ENCODE data around the gene ANO1.

The ANO1 gene

DNA sequence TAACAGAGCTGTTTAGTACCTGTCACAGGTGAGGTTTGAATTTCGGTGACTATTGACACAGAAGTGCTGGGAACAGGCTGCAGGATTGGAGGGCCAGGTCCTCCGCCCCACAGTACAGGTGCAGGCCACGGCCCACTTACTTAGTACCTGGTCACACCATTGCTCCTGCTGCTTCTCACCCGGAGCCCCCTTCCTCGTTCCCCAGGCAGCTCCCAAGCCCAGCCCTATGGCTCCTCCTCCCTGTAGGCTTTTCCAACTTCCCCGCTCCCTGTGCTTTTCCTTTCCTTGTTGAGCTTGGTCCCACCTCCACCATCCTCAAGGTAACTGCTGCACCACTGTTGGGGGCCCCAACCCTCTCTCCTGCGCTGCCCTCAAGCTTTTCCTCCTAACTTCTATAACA, 27.9 kb upstream of the ANO1 start:
- DNase-seq (ENCODE audit: low read depth): no peak

DNA sequence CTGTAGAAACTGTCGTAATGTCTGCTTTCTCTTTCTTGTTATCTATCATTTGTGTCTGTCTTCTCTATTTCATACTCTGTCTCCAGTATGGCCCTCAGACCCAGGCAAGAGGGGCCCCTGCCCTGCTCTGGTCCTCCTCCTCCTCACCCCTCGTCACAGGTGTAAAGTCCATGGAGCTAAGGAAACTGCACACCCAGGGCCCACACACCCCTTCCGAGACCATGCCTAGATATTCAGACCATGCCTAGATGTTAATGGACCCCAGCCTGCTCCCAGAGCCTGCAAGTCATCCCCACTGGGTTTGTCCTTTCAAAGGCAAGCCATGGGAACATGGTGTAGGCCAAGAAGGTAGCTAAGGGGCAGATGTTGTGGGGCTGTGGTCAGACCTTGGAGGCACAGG, 24.1 kb upstream of the ANO1 start:
- no peak for DNase-seq (ENCODE audit: low read depth)

DNA sequence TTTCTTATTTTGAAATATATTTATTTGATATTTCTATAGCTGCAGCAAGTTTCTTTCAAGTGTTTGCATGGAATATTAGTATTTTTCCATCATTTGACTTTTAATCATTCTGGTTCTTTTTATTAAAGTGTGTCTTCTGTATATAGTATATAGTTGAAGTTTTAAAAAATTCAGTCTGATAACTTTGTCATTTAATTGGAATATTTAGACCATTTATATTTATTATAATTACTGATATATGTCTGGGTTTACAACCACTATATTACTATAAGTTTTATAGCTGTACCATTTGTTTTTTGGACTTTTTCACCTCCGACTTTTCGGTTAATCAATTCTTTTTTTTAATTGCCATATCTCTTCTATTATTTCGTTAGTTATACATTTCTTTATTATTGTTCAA, 22.7 kb upstream of the ANO1 start:
- no peak for DNase-seq (ENCODE audit: low read depth)

DNA sequence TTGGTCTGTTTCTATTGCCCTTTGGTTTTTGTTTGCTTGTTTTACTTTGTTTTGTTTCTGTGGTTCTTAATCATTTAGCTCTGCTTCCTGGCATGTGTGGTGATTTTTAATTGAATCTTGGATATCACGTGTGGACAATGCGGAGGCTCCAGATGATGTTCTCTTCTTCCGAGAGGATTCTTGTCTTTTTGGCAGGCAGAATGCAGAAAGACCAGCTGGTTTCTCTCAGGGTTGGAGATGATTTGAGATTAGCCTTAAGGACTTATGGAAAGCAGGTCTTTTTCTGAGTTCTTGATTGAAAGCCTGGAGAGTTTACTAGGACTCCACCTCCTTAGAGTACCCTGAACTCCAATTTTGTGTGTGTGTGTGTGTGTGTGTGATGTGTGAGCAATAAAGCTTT, 21.0 kb upstream of the ANO1 start:
- no peak for DNase-seq (ENCODE audit: low read depth)

DNA sequence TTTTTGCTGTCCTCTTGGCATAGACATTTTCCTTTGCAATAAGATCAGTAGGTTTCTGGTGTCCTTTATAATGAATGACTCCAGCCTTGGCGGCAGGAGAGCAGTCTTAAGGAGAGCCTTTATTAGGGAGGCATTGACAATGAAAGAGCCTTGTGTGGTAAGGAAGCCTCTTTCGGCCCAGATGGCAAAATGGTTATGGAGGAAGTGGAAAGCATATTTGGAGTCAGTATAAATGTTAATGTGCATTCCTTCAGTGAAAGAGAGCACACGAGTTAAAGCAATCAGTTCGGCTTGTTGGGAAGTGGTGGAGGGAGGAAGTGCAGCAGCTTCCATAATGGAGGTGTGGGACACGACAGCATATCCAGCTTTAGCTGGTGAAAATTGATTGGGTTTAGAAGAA, 18.1 kb upstream of the ANO1 start:
- DNase-seq (ENCODE audit: low read depth): no peak

DNA sequence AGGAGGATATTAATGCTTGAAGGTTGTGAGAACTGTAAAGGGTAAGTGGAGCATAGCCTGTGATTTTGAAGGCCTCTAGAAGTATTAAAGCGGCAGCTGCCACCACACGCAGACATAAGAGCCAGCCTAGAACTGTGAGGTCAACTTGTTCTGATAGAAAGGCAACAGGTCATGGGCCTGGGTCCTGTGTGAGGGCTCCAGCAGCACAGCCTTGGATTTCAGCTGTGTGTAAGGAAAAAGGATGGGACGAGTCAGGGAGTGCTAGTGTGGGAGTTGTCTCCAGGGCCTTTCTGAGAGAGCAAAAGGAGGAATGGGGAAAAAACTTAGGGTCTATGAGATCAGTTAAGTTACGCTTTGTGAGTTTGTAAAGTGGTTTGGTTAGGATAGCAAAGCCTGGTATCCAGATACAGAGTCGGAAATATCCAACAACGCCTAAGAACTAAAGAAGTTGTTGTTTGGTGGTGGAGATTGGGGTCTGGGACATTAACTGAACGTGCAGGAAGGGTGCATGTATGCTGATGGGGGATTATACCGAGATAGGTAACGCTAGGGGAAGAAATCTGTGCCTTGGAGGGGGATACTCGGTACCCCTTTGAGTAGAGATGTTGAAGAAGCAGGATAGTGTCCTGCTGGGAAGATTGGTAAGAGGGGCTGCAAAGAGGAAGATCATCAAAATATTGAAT, 17.4 kb upstream of the ANO1 start:
- no peak for DNase-seq (ENCODE audit: low read depth)

DNA sequence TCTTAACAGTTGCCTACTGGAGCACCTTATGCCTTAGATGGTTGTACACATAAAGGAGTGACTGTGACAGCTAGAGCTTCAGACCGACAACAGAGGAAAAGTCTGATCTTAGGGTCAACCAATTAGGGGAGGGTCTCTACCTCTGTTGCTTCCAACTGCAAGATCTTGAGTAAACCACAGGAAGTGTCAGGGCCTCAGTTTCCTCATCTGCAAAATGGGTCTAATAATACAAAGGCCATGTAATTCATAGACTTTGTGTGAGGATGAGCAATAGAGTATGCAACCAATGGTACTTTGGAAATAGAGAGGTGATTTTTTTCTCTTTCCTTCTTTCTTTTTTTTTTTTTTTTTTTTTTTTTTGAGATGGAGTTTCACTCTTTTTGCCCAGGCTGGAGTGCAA, 16.4 kb upstream of the ANO1 start:
- DNase-seq (ENCODE audit: low read depth): no peak

DNA sequence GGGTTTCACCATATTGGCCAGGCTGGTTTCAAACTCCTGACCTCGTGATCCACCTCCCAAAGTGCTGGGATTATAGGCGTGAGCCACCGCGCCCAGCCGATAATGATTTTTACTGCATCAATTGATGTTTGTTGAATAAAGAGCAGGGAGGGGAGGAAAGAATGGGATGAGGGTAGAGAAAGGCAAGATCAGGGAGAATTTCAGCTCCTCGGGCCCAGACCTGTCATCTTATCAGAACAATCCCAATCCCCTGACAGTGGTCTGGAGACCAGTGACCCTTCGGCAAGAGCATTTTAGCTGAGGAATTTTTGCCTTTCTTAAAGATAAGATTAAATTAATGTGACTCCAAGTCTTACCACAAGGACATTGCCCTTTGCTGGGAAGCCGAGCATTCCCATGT, 15.0 kb upstream of the ANO1 start:
- no peak for DNase-seq (ENCODE audit: low read depth)

DNA sequence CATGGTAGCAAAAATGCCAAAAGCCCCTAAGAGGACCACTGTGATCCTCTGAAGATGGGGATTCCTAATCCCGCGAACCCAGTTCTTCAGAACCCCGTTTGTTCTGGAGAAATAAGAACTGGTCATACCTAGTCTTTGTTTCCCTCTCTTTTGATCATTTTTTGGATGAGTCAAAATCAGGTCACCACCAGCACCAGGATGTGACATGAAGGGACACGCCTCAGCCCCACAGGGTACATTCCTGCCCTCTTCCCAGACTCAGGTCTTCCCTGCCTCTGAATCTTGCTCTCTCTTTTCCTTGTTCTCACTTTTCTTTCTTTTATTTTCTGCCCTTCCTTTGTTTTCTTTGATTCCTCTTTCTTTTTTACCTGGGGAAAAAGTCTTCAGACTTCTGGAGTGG, 14.6 kb upstream of the ANO1 start:
- DNase-seq (ENCODE audit: low read depth): no peak

DNA sequence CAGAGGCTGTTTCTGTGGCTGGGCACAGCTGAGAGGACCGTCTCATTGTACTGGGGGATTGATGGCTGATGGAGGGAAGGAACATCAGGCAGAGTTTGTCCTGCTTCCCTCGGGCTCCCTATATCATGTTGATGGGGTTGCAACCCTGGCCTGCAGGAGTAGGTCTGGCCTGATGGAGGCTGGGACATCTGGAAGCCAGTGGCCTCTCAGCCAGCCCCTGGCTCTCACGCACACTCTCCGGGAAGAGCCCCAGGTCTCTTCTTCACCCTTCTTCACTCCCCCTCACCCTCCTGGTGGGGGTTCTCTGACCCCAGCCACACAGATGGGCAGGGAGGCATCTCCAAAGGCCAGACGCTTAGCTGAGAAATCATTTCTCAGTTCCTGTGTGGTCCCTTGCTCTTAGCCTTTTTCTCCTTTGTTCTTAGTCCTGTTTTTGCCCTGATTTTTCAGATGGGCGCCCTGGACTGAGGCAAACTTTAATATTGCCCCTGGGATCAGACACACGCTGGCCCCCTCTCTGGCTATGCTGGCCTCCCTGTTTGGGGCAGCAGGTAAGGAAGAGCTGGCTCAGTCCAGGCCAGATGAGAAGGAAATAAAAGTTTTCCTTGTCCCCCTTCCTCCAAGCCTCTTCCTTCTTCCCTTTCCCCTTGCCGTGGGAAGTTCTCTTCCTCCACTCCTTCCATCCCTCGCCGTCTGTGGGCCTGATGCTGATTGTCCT, 13.9 kb upstream of the ANO1 start:
- DNase-seq (ENCODE audit: low read depth): no peak

DNA sequence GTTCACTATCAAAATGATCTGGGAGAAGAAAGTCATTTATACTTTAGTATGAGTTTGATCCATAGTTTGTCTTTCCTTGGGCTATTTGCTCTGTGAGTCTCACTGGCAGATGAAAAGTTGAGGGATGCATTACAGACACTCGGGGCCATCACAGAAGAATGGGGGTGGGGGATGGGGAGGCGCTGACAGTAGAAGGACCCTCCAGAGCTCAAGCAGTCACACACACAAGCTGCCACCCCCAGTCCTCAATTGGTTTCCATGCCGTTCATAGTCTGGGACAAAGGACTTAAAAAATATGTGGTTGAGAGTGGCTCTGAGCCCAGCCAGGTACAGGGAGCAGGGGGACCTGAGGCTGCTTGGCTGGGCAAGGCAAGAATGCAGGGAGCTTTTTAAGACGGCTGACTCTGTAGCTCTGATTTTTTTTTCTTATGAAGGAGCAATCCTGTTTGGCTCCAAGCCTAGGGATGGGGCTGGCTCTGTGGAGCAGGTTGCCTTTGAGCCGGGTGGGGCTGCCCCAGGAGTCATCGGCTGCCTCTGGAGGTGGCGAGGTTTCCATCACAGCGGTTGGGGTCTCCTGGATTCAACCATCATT, 13.3 kb upstream of the ANO1 start:
- DNase-seq (ENCODE audit: low read depth): no peak

DNA sequence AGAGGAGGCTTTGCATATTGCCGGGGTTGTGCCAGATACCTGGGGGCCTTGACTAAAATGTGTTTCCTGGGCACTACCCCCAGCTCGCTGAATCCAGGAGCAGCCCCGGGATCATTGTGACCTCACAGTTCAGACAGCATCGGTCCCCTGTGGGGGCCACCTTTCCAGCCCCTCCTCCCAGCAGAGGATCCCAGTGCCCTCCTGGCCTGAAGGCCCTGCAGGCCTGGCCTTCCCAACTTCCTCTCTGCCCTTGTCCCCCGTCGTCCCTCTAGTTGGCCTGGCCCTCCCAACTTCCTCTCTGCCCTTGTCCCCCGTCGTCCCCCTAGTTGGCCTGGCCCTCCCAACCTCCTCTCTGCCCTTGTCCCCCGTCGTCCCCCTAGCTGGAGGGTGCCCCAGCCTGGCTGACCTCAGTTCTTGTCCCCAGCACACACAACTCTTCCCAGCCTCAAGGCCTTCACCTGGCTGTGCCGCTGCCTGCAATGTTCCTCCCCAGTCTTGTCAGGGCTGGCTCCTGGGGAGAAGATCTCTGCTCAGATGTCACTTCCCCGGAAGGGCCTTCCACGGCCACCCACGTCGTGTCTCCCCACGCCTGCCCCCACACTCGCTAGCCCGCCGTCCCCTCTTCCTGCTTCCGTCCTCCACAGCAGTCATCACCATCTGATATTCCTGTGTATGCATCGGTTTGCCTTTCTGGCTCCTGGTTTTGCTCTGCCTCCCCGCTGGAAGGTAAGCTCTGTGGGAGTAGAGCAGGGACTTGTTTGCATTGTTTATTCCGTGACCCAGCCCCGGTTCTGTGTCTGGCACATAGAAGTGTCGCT, 12.6 kb upstream of the ANO1 start:
- DNase-seq (ENCODE audit: low read depth): no peak

DNA sequence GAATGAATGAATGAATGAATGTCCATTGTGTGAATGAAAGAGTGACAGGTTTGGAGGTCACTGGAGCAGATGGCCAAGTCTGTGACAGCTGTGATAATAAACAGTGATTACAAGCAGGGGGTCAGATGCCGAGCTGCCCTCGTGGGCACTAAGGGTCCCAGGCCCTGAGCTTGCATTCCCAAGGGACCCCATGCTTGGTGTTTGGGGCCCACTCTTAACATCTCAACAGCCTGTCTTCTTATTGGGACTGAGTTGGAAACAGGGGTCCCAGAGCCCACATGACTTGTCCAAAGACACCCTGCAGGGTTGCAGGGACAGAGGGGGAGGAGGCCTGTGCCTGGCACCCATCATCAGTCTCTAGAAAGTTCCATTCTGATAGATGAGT, 12.0 kb upstream of the ANO1 start:
- DNase-seq (ENCODE audit: low read depth): no peak

DNA sequence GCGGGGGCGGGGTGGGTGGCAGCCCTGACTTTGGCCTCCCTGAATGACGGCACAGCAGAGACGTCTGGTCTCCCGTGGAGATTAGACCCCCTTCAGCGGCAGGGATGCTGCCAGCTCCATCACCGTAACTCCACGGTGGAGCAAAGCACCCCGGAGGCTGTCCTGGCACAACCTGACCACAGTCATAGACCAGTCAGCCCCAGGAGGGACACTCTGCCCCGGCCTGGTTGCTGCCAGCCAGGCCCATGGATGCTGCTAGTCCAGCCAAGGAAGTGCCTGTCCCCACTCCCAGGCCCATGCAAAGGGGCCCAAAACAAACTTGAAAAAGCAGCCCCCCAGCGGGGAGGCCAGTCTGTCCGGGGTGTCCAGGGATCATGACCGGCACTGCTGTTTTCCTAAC, 11.5 kb upstream of the ANO1 start:
- no peak for DNase-seq (ENCODE audit: low read depth)

DNA sequence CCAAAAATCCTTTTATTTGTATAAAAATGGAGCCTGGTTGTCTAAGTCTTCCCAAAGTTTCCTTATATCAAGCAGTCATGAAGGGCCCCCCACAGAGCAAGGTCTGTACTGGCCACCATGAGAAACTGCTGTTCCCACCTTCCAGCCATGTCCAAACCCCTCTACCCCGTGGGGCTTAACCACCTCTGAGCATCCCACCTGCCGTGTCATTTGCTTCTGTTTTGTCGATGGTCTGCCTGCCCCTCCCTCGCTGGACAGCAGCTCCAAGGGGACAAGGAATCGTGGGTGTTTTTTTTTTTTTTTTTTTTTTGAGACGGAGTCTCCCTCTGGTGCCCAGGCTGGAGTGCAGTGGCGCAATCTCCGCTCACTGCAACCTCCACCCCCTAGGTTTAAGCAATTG, 11.1 kb upstream of the ANO1 start:
- no peak for DNase-seq (ENCODE audit: low read depth)

DNA sequence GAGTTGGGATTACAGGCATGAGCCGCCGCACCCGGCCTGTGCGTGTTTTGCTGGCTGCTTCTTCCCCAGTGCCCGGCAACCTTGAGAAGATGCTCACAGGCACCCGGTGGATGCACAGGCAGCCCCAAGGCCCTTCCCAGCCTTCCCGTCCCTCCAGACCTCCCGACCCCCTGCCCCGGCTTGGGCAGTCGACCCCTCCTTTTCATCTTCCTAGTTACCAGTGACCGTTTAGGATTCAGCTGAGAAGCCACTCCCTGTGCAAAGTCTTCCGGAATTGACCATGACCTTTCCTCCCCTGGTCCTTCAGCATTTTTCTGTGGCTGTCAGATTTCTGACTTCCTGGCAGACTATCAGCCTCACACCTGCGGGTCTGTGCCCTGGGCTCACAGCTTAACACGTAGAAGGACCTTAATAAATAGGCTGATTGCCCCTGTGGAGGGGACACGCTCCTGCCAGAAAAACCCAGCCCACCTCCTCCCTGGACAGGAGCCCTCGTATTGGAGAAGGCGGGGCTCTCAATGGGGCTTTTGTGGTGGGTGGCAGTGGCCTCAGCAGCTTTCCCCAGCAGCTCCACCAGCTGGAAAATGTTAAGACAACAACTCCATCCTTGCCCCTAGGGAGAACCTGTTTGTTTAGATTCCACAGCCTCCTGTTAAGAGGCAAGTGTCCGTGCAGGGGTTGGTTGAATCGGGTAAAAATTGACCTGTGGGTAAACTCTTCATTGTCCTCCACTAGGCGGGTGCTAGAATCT, 10.4 kb upstream of the ANO1 start:
- no peak for DNase-seq (ENCODE audit: low read depth)

DNA sequence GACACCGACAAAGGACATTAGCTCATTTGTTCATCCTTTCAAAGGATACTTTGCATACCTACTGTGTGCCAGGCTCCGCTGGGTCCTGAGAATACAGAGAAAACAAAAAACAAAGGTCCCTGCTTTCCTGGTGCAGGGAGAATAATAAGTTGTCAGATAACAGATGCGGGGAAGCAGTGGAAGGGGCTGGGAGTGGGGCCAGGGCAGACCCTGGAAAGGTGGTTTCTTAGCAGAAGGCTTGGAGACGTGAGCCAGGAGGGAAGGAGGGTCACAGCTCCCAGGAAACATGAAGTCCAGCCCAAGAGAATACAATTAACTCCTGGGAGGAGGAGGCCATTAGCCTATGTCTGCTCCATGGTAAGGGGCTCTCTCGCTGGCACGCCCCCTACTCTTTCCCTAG, 9.8 kb upstream of the ANO1 start:
- DNase-seq (ENCODE audit: low read depth): no peak

DNA sequence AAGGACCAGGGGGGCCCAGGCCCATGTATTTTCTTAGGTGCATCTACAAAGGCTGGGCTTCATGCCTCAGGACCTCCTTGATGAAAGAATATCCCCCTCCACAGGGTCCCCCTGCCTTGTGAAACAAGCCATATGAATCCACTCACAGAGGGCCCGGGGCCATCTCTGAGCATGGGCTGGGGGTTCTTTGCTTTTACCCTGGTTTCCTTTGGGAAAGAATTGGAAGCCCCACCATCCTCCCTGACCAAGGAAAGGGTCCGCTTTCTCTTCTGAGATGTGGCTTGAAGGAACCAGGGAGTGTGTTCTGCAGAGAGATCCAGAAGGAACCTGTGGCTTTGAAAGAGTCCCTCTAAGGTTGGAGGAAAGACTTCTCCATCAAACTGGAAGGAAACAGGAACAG, 9.2 kb upstream of the ANO1 start:
- DNase-seq (ENCODE audit: low read depth): no peak

DNA sequence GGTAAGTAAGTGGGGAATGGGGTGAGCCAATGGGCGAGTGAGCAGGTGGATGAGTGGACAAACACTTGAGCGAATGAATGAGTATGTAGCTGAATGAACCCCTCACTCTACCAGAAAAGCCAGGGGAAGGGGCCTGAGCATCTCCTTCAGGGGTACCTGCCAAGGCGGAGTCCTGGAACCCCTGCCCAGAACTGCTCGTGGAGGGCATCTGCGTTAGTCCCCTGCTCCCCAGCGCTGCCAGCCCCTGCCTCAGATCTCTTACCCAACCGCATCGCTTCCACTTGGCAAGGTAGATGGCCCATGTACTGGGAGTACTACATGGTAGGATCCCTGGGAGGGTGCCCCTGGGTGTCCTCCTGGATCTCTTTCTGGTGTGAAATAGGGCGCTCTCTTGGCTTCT, 7.4 kb upstream of the ANO1 start:
- no peak for DNase-seq (ENCODE audit: low read depth)

DNA sequence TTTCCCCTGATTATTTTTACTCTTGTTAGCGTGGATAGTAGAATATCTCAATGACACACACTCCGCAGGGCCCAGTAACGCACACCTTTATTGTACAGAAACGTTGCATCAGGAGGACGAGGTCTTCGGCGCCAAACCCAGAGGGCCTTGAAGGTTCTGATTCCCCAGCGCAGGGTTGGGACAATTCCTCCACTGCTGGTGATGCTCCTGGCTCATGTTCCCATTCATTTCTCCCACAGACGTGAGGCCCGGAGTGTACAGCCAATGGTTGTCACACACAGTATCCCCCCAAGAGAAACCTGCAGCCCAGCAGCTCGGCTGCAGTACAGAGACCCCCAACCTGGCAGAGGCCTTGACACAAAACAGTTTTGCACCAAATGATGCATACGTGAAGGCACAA, 6.1 kb upstream of the ANO1 start:
- no peak for DNase-seq (ENCODE audit: low read depth)

DNA sequence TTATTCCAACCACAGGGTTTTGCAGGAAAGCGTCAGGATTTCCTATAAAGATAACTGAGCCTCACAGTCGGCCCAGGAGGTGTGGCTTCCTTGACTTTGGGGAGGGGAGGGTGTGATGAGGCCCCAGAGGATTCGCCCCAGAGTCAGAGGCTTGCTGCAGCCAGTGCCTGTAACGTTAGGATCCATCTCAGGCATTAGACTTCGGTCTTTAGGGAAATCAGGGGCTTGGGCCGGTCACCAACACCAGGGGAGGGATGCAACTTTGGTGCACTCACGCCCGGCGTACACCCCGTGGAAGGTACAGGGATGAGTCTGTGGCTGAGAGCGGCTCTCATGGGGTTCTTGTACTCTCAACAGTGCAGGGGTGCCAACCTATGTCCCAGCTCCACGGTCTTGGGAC, 5.7 kb upstream of the ANO1 start:
- no peak for DNase-seq (ENCODE audit: low read depth)

Measured in activated T-helper 9 cell treated with anti-CD3 and anti-CD28 coated beads, Interleukin-2, amount 50 U/mL, for 16 hours (primary cell).